ENCODE results near the gene FAM193B.
A peak's percentile ranks its signal among the peaks of the same experiment; 100 is the strongest.

The FAM193B gene

DNA sequence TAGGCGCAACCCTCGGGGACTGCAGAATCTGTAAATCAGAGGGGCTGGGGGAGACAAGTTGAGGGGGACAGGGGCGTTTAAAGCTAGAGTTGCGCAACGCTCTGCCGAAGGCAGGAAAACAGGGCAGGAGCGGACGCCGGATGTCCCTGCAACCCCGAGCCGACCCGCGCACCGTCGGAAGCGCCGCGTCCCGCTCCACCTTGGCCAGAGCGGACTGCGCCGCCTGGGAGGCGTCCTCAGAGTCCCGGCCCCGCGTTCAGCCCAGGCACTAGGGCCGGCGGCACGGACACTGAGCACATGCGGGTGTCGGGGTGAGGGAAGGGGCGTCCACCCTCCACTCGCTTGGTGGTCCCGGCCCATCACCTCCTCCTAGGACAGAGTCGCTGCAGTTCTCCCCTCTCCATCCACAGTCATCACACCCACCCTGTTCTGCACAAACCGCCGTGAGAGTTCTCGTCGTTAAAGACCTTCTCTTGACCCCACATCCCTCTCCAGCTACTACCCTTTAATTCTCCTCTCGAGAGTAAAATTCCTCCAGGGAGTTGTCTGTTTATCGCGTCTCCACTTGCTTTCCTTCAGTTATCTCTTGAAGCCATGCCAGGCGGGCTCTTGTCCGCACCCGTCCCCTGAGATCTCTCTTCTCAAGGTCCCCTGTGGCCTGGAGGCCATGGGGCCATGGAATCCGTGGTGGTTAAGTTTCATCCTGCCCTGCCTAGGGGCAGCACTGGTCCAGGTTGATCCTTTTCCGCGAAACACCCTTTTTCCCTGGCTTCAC lies 56.2 kb downstream of the FAM193B start:
- H3K4me1 ChIP-seq (ENCODE audit: control insufficient read depth, insufficient read depth, low read length) = peaks cover 43% of the 10 kb centered on the region

DNA sequence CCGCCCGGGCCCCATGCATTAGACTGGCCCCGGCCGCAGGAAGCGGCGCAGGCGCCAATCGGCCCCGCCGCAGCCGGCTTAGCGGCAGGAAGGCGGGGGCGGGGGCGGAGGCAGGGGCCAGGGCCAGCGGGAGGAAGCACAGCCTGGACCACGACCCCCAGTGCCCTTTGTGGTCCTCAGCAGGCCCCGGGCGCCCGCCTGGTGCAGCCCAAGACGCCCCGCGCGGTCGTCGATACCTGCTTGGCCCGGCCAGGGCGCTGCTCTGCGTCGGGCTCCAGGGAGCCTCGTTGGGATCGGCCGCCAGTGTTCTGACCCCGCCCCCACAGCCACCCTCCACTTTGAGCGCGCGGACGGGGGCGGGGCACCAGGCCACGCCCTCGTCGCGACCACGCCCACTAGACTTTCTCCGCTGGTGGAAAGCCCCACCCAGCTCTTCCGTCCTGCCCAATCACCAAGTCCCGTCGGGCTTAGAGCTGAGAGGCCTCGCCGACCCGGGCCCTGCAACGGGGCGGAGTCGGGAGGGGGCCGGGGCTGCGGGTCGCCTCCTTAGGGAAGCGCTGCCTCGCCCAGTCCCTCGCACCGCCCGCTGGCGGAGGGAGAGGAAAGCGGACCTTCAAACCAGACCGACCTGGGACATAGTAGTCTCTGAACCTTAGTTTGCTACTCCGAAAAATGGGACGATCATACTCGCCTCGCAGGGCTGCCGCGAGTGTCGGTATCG lies 56.9 kb downstream of the FAM193B start, which contains the start of gene PDLIM7:
PDLIM7 (minus strand) TSS at position 313 of the 721 bp plus-strand sequence. CDS start 1,092 bp downstream, outside the sequence.
- H3K4me3 ChIP-seq (ENCODE audit: low read depth, low read length) = peak within 1 kb of the TSS; percentile 75
- peak within 1 kb of the TSS; percentile 99 for H3K27ac ChIP-seq (ENCODE audit: low read depth, low read length)
- no peaks in the 10 kb centered on the region for H3K9me3 ChIP-seq (ENCODE audit: control insufficient read depth, insufficient read depth, low read depth, low read length)
- H3K36me3 ChIP-seq (ENCODE audit: control insufficient read depth, insufficient read depth, low read length) = peaks cover 25% of the 10 kb centered on the region
- peak within 1 kb of the TSS; percentile 98 for H3K9ac ChIP-seq (ENCODE audit: low read length)
- peaks cover 16% of the 10 kb centered on the region for H3K27me3 ChIP-seq (ENCODE audit: control insufficient read depth, insufficient read depth, low read length)
- H3K4me1 ChIP-seq (ENCODE audit: control insufficient read depth, insufficient read depth, low read length) = peaks cover 43% of the 10 kb centered on the region

More for the DNA sequence above, 56.2 kb downstream of the FAM193B start:
- peaks cover 16% of the 10 kb centered on the region for H3K27me3 ChIP-seq (ENCODE audit: control insufficient read depth, insufficient read depth, low read length)
- peak overlapping the region; percentile 56 for H3K4me3 ChIP-seq (ENCODE audit: low read depth, low read length)
- no peak overlapping the region; the same call in 1 of the 2 replicates for H3K27ac ChIP-seq (ENCODE audit: low read depth, low read length)
- H3K36me3 ChIP-seq (ENCODE audit: control insufficient read depth, insufficient read depth, low read length) = peaks cover 23% of the 10 kb centered on the region
- no peaks in the 10 kb centered on the region for H3K9me3 ChIP-seq (ENCODE audit: control insufficient read depth, insufficient read depth, low read depth, low read length)
- H3K9ac ChIP-seq (ENCODE audit: low read length) = peak overlapping the region; percentile 57

DNA sequence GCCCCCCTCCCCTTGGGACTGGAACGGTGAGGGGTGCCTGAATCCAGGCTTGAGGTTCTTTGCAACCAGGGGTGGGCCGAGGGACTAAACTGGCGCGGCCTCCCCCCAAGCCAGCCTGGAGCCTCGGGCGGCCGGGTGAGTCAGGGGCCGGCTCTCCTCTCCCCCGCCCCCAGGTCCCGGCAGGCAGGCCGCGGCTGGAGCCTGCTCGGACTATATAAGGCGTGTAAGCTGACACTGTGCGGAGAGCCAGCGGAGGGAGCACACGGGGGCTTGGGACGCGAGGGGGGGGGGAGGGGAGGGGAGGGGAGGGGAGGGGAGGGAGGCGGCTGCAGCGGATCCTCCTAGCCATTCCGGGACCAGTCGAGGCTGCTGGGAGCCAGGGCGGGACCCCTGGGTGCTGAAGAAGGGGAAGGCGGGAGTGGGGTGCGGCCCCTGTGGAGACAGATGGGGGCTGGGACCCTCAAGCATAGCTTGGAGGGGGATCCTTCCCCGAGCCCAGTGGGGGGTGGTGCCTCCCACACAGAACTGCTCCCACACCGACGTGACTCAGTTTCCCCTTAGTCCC lies 57.6 kb downstream of the FAM193B start:
- Histone ChIP-seq H3K4me1 (ENCODE audit: control insufficient read depth, insufficient read depth, low read length) (peaks cover 43% of the 10 kb centered on the region), H3K9ac (ENCODE audit: low read length) (peak overlapping the region; percentile 98), H3K9me3 (ENCODE audit: control insufficient read depth, insufficient read depth, low read depth, low read length) (no peaks in the 10 kb centered on the region), H3K27me3 (ENCODE audit: control insufficient read depth, insufficient read depth, low read length) (peaks cover 16% of the 10 kb centered on the region), H3K36me3 (ENCODE audit: control insufficient read depth, insufficient read depth, low read length) (peaks cover 31% of the 10 kb centered on the region), H3K27ac (ENCODE audit: low read depth, low read length) (peak overlapping the region; percentile 99), H3K4me3 (ENCODE audit: low read depth, low read length) (peak overlapping the region; percentile 75)

DNA sequence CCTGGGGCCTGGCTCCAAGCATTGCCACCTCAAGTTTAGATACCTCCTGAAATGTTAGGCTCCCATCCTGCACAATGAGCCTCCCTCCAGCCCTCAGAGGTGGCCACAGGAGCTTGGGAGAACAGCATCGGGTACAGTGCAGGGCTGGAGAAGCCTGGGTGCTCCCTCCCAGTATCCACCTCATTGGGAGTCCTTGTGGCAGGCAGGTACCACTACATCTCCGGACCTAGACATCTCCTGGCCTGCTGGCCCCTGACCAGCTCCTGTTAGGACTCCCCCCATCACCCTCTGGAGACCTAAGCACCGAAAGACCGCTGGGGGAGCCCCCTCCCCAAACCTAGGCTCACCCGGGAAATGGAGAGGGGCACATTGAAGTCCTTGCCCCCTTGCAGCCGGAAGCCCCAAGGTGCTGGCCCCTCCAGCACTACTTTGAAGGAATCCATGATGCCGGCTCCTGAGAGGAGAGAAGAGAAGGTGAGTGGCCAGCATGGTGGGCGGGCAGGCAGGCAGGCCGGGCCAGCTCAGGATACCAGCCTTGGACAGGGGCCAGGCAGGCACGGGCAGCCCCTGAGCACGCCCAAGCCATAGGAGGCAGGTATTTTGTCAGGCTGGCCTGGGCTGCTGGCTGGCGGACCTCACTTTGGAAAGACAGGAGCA lies 58.2 kb downstream of the FAM193B start:
- no peaks in the 10 kb centered on the region for H3K9me3 ChIP-seq (ENCODE audit: control insufficient read depth, insufficient read depth, low read depth, low read length)
- peak overlapping the region; percentile 99 for H3K27ac ChIP-seq (ENCODE audit: low read depth, low read length)
- peaks cover 42% of the 10 kb centered on the region for H3K4me1 ChIP-seq (ENCODE audit: control insufficient read depth, insufficient read depth, low read length)
- H3K4me3 ChIP-seq (ENCODE audit: low read depth, low read length) = peak overlapping the region; percentile 74
- H3K9ac ChIP-seq (ENCODE audit: low read length) = peak overlapping the region; percentile 98
- peaks cover 16% of the 10 kb centered on the region for H3K27me3 ChIP-seq (ENCODE audit: control insufficient read depth, insufficient read depth, low read length)
- peaks cover 32% of the 10 kb centered on the region for H3K36me3 ChIP-seq (ENCODE audit: control insufficient read depth, insufficient read depth, low read length)

DNA sequence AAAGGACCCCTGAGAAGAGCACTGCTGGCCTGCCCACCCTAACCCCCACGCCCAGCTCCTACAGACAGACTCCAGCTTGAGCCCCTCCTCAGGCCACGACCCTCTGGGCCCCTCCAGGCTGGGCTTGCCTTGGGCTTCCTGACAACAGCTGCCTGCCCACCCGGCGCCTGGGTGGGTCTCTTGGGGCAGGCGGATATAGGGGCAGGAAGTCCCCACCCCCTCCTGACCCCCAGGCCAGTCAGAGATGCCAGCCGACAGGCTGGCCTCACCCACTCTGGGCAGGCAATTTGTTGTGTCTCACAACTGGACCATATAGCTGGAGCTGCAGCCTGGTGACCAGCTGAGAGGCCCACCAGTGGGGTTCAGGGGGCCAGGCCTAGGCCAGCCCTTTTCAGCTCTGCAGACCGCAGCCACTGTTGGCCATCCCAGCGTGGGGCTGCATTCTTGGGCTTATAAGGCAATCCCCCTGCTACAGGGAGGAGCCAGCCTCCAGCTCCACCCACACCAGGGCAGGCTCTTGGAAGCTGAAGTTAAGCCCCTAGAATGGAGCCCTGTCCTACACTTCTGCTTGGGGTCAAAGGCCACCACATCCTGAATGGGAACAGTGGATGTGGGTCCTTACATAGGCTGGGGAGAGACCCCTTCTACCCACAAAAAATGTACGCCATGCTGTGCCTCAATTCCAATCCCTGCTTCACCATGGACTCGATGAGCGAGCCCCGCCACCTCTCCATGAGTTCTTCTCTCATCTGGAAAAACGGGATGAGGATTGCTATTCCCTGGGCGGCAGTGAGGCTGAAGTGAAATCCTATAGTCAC lies 58.9 kb downstream of the FAM193B start:
- Histone ChIP-seq H3K27ac (ENCODE audit: low read depth, low read length) (peak overlapping the region; percentile 99), H3K4me3 (ENCODE audit: low read depth, low read length) (peak overlapping the region; percentile 74), H3K36me3 (ENCODE audit: control insufficient read depth, insufficient read depth, low read length) (peaks cover 40% of the 10 kb centered on the region), H3K4me1 (ENCODE audit: control insufficient read depth, insufficient read depth, low read length) (peaks cover 40% of the 10 kb centered on the region), H3K9me3 (ENCODE audit: control insufficient read depth, insufficient read depth, low read depth, low read length) (no peaks in the 10 kb centered on the region), H3K27me3 (ENCODE audit: control insufficient read depth, insufficient read depth, low read length) (peaks cover 16% of the 10 kb centered on the region), H3K9ac (ENCODE audit: low read length) (peak overlapping the region; percentile 98)

DNA sequence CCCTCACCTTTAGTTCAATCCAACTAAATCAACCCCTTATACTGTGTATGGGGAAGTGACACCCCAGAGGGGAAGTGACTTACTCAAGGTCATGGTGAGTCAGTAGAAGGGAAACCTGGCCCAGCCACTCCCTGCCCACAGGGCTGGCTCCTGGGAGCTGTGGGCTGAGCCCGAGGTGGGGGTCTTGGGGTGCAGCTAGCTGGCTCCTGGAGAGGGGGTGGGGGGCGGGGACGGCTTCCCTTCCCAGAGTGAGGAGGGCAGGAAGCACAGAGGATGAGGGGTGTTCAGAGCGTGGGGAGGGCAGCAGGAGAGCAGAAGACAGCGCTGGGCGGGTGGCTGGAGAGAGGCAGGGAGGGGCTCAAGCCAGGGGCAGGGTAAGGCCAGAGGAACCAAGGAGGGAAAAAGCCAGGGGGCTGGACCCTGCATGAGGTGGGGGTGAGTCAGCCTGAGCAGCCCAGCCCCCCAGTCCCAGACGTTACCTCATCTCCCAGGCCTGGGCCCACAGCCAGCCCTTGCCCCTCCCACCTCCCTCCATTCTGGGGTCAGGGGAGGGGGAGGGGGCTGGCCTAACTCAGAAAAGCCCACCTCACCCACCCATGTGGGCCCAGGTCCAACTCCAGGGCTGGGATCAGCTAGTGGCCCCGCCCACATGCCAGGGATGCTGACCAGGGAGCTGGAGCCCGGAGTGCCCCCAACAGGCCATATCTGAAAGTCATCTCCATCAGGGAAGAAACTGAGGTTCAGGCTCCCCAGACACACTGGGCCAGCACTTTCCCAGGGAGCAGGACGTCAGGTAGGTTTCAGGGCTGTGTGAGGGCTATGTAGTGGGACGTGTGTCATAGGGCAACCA lies 59.8 kb downstream of the FAM193B start:
- H3K4me3 ChIP-seq (ENCODE audit: low read depth, low read length) = peak overlapping the region; percentile 74; the same call in 1 of the 2 replicates
- peaks cover 14% of the 10 kb centered on the region for H3K27me3 ChIP-seq (ENCODE audit: control insufficient read depth, insufficient read depth, low read length)
- no peaks in the 10 kb centered on the region for H3K9me3 ChIP-seq (ENCODE audit: control insufficient read depth, insufficient read depth, low read depth, low read length)
- peak overlapping the region; percentile 98 for H3K9ac ChIP-seq (ENCODE audit: low read length)
- peaks cover 40% of the 10 kb centered on the region for H3K4me1 ChIP-seq (ENCODE audit: control insufficient read depth, insufficient read depth, low read length)
- peaks cover 48% of the 10 kb centered on the region for H3K36me3 ChIP-seq (ENCODE audit: control insufficient read depth, insufficient read depth, low read length)
- peak overlapping the region; percentile 99 for H3K27ac ChIP-seq (ENCODE audit: low read depth, low read length)

DNA sequence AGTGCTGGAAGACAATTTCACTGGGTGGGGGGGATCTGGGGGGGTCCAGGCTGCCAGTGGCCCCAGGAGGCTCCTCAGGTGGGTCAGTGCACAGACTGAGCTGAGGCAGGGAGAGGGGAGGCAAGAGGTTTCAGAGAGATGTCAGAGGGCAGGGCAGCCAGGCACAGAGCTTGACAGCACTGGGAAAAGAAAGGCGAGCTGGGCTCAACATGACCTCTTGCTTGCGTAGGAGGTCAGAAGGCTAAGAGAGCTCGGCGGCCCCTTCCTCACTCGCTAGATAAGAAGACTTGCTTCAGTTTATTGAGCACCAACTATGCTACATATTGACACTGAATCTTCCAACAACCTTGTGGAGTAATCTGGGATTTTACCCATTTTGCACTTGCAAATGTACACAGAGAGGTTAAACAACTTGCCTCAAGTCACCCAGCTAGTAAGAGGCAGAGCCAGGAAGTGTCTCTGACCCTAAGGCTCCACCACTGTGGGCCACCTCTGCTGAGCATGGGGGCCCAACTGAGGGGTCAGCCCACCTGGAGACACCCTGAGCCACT lies 60.5 kb downstream of the FAM193B start:
- Histone ChIP-seq H3K27ac (ENCODE audit: low read depth, low read length) (peak overlapping the region; percentile 25; the same call in 1 of the 2 replicates), H3K4me3 (ENCODE audit: low read depth, low read length) (no peak overlapping the region), H3K9me3 (ENCODE audit: control insufficient read depth, insufficient read depth, low read depth, low read length) (no peaks in the 10 kb centered on the region), H3K36me3 (ENCODE audit: control insufficient read depth, insufficient read depth, low read length) (peaks cover 55% of the 10 kb centered on the region), H3K9ac (ENCODE audit: low read length) (peak overlapping the region; percentile 98), H3K4me1 (ENCODE audit: control insufficient read depth, insufficient read depth, low read length) (peaks cover 39% of the 10 kb centered on the region), H3K27me3 (ENCODE audit: control insufficient read depth, insufficient read depth, low read length) (peaks cover 9% of the 10 kb centered on the region)

DNA sequence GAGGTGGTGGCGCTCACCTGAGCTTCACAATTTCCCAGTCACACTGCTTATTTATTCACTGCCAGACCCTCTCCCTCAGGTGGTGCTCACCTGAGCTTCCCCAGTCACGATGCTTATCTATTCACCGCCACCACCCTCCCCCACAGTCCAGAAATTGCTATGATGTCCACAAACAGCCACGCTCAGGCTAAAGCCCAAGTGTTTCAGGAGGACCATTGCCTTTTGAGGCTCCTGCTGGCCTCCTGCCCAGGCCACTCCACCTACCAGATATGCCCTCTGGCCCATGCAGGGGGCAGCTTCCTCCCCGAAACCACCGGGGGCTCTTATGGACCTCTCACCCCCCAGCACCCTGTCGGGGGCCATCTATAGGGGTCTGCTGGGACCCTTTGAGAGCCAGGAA lies 61.5 kb downstream of the FAM193B start:
- Histone ChIP-seq H3K4me3 (ENCODE audit: low read depth, low read length) (no peak overlapping the region), H3K4me1 (ENCODE audit: control insufficient read depth, insufficient read depth, low read length) (peaks cover 31% of the 10 kb centered on the region), H3K9ac (ENCODE audit: low read length) (no peak overlapping the region), H3K27me3 (ENCODE audit: control insufficient read depth, insufficient read depth, low read length) (no peaks in the 10 kb centered on the region), H3K9me3 (ENCODE audit: control insufficient read depth, insufficient read depth, low read depth, low read length) (no peaks in the 10 kb centered on the region), H3K27ac (ENCODE audit: low read depth, low read length) (no peak overlapping the region), H3K36me3 (ENCODE audit: control insufficient read depth, insufficient read depth, low read length) (peaks cover 64% of the 10 kb centered on the region)

DNA sequence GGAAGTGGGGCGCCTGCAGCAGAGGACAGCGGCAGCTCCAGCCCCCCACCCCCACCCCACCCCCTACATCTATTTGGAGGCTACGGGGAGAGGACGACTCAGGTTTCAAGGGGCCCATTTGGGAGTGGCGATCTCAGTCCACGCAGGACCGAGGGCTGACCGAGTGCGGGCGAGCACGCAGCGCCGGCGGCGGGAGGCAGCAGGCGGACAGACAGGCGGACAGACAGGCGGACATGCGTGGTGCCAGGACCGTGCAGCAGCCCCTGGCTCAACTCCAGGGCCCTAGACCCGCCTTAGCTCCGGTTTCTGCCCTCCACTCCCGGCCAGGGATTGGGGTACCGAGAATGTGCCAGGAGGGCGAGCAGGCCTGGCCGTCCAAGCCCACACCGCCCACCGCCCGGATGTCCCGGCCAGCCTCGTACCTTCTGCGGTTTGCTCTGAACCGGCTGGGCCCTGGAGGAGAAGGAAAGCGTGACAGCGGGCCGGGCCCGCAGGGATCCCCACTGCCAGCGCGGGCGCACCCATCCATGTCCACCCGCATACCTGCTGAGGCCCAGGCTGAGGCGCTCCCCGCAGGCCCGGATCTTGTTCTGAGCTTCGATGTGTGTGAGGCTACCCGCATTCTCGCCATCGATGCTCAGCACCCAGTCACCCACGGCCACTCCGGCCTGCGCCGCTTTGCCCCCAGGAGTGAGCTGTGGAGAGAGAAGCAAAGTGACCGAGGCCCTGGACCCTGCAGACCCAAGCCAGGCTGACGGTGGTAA lies 62.2 kb downstream of the FAM193B start:
- Histone ChIP-seq H3K27ac (ENCODE audit: low read depth, low read length) (no peak overlapping the region), H3K9me3 (ENCODE audit: control insufficient read depth, insufficient read depth, low read depth, low read length) (no peaks in the 10 kb centered on the region), H3K9ac (ENCODE audit: low read length) (no peak overlapping the region), H3K4me3 (ENCODE audit: low read depth, low read length) (no peak overlapping the region), H3K4me1 (ENCODE audit: control insufficient read depth, insufficient read depth, low read length) (peaks cover 31% of the 10 kb centered on the region), H3K27me3 (ENCODE audit: control insufficient read depth, insufficient read depth, low read length) (no peaks in the 10 kb centered on the region), H3K36me3 (ENCODE audit: control insufficient read depth, insufficient read depth, low read length) (peaks cover 71% of the 10 kb centered on the region)

Data from HUES6 (cell line).